Superior temporal gyrus (tissue), 1 donor: Measurements from ENCODE around the gene PPP2R5A.
"Not testable (repeated sequence)": the region's sequence is repeated elsewhere in the genome, so short reads cannot be mapped to it uniquely, and the experiment has no call there.

Source experiments
- DNase-seq: peaks from one replicate; pipeline ENCODE4 v3.0.0-alpha.2; 2016; ENCODE audit errors: extremely low spot score

PPP2R5A gene

DNA sequence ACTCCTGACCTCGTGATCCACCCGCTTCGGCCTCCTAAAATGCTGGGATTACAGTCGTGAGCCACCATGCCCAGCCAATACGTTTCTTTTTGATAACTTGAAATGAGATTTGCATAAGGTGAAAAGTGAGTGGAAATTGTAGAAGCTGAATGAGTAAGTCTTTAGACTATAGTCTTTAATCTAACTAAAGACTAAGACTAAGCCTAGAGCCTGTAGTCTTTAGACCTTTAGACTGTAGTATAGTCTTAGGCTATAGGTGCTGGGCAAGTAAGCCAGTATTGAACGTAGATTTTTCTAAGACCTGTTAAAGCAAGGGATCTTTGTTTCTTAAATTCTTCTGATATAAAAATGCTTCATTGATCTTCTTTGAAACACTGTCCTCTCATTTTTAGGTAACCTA, 12.1 kb downstream of the PPP2R5A start:
- no peak for DNase-seq

DNA sequence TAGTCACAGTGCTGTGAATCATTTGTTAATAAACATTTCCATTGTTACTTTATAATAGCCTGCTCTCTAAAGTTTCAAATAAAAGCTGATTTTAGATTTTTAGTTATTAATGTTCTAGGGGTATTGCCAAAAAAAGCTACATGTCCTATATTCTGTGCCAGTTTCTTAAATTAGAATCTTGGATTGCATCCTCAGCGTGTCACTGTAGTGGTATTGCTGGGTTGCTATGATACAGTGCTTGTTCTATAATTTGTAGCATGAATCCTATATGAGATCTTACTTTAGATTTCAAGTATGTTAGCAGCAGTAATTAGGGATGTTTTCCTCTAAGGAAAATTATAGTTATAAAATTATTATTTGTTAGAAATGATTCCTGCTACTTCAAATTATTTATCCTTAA, 16.4 kb downstream of the PPP2R5A start:
- no peak for DNase-seq

DNA sequence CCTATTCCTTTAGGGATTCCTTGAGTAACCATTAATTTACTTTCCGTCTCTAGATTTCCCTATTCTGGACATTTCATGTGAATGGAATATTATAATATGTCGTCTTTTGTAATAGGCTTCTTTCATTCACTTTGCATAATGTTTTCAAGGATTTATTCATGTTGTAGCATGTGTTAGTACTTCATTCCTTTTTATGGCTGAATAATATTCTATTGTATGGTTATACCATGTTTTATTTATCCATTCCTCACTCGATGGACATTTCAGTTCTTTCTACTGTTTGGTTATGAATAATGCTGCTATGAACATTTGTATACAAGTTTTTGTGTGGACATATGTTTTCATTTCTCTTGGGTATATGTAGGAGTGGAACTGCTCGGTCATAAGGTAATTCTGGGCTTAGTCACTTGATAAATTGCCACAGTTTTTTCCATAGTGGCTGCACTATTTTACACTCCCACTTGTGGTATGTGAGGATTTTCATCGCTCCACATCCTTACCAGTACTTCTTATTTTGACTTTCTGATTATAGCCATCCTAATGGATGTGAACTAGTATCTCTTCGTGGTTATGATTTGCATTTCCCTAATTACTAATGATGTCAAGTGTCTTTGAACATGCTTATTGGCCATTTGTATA, 17.7 kb downstream of the PPP2R5A start:
- DNase-seq, result no peak

DNA sequence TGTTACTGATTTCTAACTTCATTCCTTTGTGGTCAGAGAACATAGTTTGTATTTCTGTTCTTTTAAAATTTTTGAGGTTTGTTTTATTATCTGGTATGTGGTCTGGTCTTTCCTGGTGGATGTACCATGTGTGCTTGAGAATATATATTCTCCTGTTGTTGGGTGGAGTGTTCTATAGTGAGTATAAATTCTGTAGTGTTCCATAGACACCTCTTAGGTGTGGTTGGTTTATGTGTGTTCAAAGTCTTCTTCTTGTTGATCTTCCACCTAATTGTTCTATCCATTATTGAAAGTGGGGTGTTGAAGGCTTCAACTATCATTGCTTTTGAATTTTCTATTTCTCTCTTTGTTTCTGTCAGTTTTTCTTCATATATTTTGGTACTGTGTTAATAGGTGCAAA, 20.1 kb downstream of the PPP2R5A start:
- no peak for DNase-seq

GRCh38 chr1:212305984-212306452, 20.8 kb downstream of the PPP2R5A start:
- not testable (repeated sequence) for DNase-seq

DNA sequence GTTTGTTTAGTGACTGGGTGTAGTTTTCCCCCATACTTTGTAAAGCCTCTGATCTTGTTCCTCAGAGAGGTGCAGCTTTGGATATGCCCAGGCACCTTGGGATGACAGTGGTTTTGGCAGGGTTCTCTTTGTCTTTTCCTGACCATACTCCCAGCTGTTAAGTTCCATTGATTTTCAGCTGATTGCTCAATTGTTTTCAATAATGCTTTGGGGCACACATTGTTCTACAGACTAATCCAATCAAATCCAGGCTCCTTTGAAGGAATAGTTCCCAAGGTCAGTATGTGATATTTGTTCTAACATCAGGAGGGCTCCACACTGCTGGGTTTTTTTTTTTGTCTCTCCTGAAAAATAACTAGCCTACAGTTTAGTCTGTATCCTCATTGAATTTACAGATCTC, 24.8 kb downstream of the PPP2R5A start:
- no peak for DNase-seq

- DNase-seq, result no peak
Observed at GRCh38 chr1:212310383-212310782, 25.2 kb downstream of the PPP2R5A start.

GRCh38 chr1:212311836-212312497, 26.8 kb downstream of the PPP2R5A start:
- DNase-seq, result no peak

GRCh38 chr1:212313616-212314015, 28.4 kb downstream of the PPP2R5A start:
- DNase-seq, result no peak

- DNase-seq, result no peak
Observed at GRCh38 chr1:212315184-212315583, 30.0 kb downstream of the PPP2R5A start.

DNA sequence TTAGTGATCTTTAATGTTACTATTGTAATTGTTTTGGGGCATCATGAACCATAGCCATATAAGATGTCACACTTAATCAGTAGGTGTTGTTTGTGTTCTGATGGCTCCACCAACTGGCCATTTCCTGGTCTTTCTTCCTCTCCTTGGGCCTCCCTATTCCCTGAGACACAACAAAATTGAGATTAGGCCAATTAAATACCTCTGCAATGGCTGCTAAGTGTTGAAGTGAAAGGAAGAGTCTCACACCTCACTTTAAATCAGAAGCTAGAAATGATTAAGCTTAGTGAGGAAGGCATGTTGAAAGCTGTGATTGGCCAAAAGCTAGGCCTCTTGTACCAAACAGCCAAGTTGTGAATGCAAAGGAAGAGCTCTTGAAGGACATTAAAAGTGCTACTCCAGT, 30.7 kb downstream of the PPP2R5A start:
- no peak for DNase-seq

DNA sequence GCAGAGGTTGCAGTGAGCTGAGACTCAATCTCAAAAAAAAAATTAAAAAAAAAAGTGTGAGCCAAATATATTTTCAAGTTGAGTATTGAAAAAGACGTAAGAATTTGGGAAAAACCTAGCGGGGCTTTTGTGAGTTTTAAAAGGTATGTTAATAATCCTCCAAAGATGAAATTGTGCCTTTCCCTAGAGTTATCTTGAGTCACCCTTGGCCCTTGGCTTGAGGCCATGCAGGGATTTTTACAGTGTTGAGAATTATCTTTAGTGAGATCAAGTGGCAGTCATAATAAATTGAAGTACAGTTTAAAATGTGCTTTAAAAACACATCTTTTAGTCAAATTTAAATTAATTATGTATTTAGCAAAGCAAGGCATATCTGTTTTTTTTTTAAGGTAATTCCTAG, 32.7 kb downstream of the PPP2R5A start:
- DNase-seq, result no peak

- DNase-seq, result not testable (repeated sequence)
Observed at GRCh38 chr1:212321031-212321430, 35.8 kb downstream of the PPP2R5A start.

DNA sequence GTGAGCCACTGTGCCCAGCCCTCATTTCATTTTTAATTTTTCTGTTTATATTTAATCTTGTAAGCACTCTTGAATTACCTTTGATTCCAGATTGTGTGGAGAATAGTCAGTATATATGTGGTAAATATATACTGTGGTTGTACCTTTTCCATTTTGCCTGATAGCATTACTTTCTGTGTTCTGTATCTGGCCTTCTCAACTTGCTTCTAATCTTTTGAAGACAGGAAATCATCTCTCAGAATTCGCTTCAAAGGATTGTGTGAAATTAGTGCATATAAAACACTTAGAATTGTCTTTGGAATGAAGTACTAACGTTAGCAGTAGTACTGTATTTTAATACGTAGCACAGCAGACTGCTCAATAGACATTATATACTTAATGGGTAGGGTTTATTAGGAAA, 37.9 kb downstream of the PPP2R5A start:
- DNase-seq, result no peak

- DNase-seq, result no peak
Observed at GRCh38 chr1:212326541-212326940, 41.3 kb downstream of the PPP2R5A start.

DNA sequence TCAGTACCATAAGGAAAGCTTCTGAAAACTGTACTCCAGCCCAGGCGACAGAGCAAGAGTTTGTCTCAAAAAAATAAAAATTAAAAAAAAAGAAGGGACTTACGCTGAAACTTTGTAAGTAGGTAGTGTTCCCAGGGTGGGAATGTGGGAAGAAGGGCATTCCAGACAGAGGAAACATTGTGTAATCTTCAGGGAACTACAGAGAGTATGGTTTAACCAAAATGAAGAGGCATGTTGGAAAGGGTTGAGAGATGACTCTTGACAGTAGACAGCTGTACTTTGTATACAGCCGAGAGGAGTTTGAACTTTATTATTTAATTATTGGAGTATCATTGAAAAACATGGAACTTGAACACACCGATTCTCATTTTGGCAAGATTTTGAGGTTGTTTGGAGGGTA, 43.0 kb downstream of the PPP2R5A start:
- no peak for DNase-seq

DNA sequence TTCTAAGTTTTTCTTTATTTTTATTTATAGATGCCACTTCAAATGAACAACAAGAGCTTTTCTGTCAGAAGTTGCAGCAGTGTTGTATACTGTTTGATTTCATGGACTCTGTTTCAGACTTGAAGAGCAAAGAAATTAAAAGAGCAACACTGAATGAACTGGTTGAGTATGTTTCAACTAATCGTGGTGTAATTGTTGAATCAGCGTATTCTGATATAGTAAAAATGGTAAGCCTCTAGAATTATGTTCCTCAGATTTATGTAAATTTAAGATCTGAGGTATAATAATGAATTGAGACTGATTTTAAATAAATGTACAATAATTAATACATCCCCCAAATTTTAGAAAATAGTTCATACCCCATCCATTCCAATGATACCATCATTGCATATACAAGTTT, 43.9 kb downstream of the PPP2R5A start:
- DNase-seq, result no peak

DNA sequence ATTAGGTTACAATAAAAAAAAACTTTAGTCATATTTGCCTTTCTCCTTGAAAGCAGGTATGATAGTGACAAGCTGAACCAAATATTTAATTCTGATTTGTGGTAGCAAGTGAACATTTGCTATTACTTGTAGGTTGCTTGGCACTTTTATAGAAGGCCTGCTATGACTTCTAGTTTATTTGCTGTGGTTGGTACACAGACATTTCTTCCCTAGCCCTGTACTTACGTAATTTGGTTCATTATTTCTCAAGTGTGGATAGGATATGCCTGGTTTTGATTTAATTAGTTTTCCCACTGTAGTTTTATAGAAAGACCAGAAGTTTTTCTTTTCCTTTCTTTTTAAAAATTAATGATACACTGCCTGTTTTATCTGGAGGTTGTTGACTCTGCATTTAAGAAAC, 55.9 kb downstream of the PPP2R5A start:
- DNase-seq, result no peak

- DNase-seq, result no peak
Observed at GRCh38 chr1:212344905-212345304, 59.7 kb downstream of the PPP2R5A start.

GRCh38 chr1:212346601-212347000, 61.4 kb downstream of the PPP2R5A start:
- DNase-seq, result no peak

- DNase-seq, result no peak
Observed at GRCh38 chr1:212351588-212352362, 66.6 kb downstream of the PPP2R5A start.

DNA sequence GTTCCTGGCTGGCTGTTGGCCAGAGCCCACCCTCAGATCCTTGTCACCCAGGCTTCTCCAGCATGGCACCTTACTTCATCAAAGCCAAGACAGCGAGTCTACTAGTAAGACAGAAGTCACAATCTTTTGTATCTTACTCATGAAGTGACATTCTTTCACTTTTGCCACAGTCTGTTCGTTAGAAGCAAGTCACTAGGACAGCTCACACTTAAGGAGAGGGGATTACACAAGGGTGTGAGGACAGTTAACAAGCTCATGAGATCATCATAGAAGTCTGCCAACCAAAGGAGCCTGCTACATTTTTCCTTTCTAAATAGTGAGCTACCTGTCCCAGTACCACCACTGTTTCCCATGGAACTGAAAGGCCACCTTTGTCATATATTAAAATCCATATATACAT, 68.0 kb downstream of the PPP2R5A start:
- no peak for DNase-seq

DNA sequence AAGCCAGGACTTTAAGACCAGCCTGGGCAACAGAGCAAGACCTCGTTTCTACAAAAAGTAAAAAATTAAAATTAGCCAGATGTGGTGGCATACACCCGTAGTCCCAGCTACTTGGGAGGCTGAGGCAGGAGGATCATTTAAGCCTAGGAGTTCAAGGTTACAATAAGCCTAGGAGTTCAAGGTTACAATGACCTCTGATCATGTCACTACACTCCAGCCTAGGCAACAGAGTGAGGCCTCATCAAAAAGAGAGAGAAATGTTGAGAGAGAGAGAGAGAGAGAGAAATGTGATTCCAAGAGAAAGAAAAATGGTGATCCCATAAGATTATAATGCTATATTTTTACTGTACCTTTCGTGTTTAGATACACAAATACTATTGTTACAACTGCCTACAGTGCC, 69.3 kb downstream of the PPP2R5A start:
- DNase-seq, result no peak
